ENCODE measurements around the gene PDLIM5.

DNA sequence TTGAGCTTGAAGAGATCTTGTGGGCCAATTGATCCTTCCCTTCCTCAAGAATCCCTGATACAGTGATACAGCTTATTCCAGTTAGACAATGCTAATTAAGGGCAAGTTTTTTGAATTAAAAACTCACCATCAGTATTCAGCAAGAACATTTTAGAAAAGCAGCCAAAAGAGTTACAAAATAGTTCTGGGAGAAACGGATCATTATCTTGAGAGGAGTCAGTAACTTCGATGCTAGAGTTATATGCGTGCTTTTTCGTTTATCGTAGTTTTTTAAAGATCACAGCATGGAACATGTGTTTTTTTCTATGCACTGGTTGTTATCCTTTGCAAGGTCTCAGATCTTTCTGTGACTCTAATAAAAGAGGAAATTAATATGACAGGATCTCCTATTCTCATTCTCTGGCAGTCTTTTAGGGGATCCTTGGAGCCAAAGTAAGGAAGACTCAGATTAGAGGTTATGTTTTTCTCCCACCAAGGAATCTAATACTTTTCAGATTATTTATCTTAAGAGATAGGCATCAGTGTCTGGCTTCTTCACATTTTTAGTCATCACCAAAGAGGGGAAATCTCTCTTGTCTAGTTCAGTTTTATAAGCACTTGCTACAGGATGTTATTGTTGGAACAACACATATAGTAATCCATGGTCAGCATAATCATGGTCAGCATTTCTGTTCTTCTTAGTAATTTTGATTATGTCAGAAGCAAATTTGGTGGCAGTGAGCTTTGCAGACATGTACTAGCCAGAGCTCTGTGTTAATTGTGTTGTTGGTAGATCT lies 109.7 kb downstream of the PDLIM5 start:
- TF ChIP-seq, protein P1, sequence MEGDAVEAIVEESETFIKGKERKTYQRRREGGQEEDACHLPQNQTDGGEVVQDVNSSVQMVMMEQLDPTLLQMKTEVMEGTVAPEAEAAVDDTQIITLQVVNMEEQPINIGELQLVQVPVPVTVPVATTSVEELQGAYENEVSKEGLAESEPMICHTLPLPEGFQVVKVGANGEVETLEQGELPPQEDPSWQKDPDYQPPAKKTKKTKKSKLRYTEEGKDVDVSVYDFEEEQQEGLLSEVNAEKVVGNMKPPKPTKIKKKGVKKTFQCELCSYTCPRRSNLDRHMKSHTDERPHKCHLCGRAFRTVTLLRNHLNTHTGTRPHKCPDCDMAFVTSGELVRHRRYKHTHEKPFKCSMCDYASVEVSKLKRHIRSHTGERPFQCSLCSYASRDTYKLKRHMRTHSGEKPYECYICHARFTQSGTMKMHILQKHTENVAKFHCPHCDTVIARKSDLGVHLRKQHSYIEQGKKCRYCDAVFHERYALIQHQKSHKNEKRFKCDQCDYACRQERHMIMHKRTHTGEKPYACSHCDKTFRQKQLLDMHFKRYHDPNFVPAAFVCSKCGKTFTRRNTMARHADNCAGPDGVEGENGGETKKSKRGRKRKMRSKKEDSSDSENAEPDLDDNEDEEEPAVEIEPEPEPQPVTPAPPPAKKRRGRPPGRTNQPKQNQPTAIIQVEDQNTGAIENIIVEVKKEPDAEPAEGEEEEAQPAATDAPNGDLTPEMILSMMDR (conservative IDR thresholded peaks at IDR 0.05 in 1 of 2, IDR thresholded peaks at IDR 0.05 in 1 of 2; ENCODE audit: extremely low read depth in 1 of 2, insufficient read depth in 1 of 2, low read depth in 1 of 2, low read length in 2 of 2) = no peak
- TF ChIP-seq EZH2 (IDR thresholded peaks at IDR 0.05; ENCODE audit: borderline replicate concordance, low read length) = no peak

Measured in mammary epithelial cell (primary cell).